Mucosa of descending colon (tissue), 3 donors: Measurements from ENCODE around the gene CDK11B. TPM values are rescaled to one million over a fixed set of nuclear protein-coding genes. Genes with fewer than 3 reads are reported as not detected.
"Not testable (repeated sequence)": the region's sequence is repeated elsewhere in the genome, so short reads cannot be mapped to it uniquely, and the experiment has no call there.

Experiments
- ATAC-seq: fragments of 200-7000 bp; cut with Tn5 transposase; one replicate; pipeline ENCODE4 v1.9.1; 2020; ENCODE audit warnings: mild to moderate bottlenecking, moderate library complexity
- DNase-seq, 3 donors: peaks; one replicate each; pipeline ENCODE4 v3.0.0-alpha.2; 2020
- H3K36me3 ChIP-seq: fragments of 200-600 bp; one replicate; pipeline ENCODE4 v1.8.0; 2021; ENCODE audit warnings: low read depth, mild to moderate bottlenecking
- H3K4me1 ChIP-seq: fragments of 200-600 bp; one replicate; pipeline ENCODE4 v1.8.0; 2021; ENCODE audit warnings: low read depth, mild to moderate bottlenecking
- H3K4me3 ChIP-seq: fragments of 200-600 bp; one replicate; pipeline ENCODE4 v1.8.0; 2021; ENCODE audit warnings: mild to moderate bottlenecking
- H3K9me3 ChIP-seq: fragments of 200-600 bp; one replicate; pipeline ENCODE4 v1.8.0; 2021; ENCODE audit warnings: mild to moderate bottlenecking
- CTCF ChIP-seq: fragments of 200-600 bp; IDR thresholded peaks from one replicate; pipeline ENCODE4 v1.8.0; 2022; ENCODE audit warnings: antibody characterized with exemption, mild to moderate bottlenecking
- intact Hi-C, 2 donors: fragments of 100-400 bp; cut with DNase I in 1 of 2; cut with micrococcal nuclease in 1 of 2; formaldehyde crosslinking; loops; one replicate each; pipeline versions ENCODE4 v1.11.0 to v1.11.1; 2022; cut with DNase I, micrococcal nuclease
- total RNA-seq, 3 donors: library from RNA; stranded (reverse); fragmentation: NEBNext Ultra II Directional in 2 of 3; extraction: Animal tissue kit (Norgen Biotek cat#: 25700) in 2 of 3; gene quantifications; one replicate each; pipeline versions ENCODE4 v1.2.1 to v1.2.4, GENCODE V29; 2021 to 2023
- donor health status: DM: no; HTN: no; CAD: no; lungs with moderate emphysema.
- donor health status: DM: no; HTN: no; CAD: no.
- donor health status: DM: no; HTN: yes; CAD: no.

The CDK11B gene
- total RNA-seq, 3 donors from 2014 or later = 31.9 to 45.6 (median 36.8) TPM

- intact Hi-C loops = loop anchor here in 1 of 2 donors (10.0 kb wide), 1 partner anchor 218 kb away; the partner anchor contains the start of genes CALML6 and TMEM52
- not testable (repeated sequence) for H3K4me3 ChIP-seq, H3K9me3 ChIP-seq, H3K36me3 ChIP-seq, ATAC-seq, H3K4me1 ChIP-seq
- peak in 2 of 3 donors; percentile 23 to 39 for DNase-seq
Observed at GRCh38 chr1:1696431-1697357, 37.9 kb upstream of the CDK11B start.

GRCh38 chr1:1692714-1693647 is 34.2 kb upstream of the CDK11B start, which contains the start of gene SLC35E2B:
Gene SLC35E2B (minus strand): TSS chr1:1692795. CDS start chr1:1676699, 16,096 bp downstream.
- H3K9me3 ChIP-seq, H3K4me1 ChIP-seq, H3K36me3 ChIP-seq: not testable (repeated sequence)
- peak; percentile 89 for ATAC-seq
- peak within 1 kb of the TSS; percentile 59 for H3K4me3 ChIP-seq
- DNase-seq = peak; percentile 93 to 97 (median 94)
- intact Hi-C loops = loop anchor here in 1 of 2 donors (10.0 kb wide), 1 partner anchor 222 kb away; the partner anchor contains the start of genes CALML6 and TMEM52

GRCh38 chr1:1692324-1692713 is 33.5 kb upstream of the CDK11B start:
- not testable (repeated sequence) for H3K4me1 ChIP-seq, H3K9me3 ChIP-seq, H3K36me3 ChIP-seq
- intact Hi-C loops = loop anchor here in 1 of 2 donors (10.0 kb wide), 1 partner anchor 222 kb away; the partner anchor contains the start of genes CALML6 and TMEM52
- DNase-seq (peak; percentile 66 to 92 (median 81)), ATAC-seq (peak; percentile 72)
- peak overlapping the region; percentile 59 for H3K4me3 ChIP-seq

- not testable (repeated sequence) for H3K4me3 ChIP-seq, H3K9me3 ChIP-seq, ATAC-seq, H3K36me3 ChIP-seq, H3K4me1 ChIP-seq
- DNase-seq = peak in 2 of 3 donors; percentile 11 to 14
- intact Hi-C loops = loop anchor here in 1 of 2 donors (10.0 kb wide), 1 partner anchor 223 kb away; the partner anchor contains the start of genes CALML6 and TMEM52
Observed at GRCh38 chr1:1691443-1691842, 32.6 kb upstream of the CDK11B start.

GRCh38 chr1:1689526-1689925 is 30.7 kb upstream of the CDK11B start:
- ATAC-seq, H3K4me1 ChIP-seq, intact Hi-C loops, H3K36me3 ChIP-seq, H3K4me3 ChIP-seq, H3K9me3 ChIP-seq: not testable (repeated sequence)
- peak in 2 of 3 donors; percentile 12 to 13 for DNase-seq

GRCh38 chr1:1687846-1688245 is 29.0 kb upstream of the CDK11B start:
- no peak for TF ChIP-seq CTCF
- no peaks in the 10 kb centered on the region for H3K4me1 ChIP-seq
- peak in 2 of 3 donors; percentile 10 to 24 for DNase-seq
- H3K9me3 ChIP-seq = no peaks in the 10 kb centered on the region
- H3K4me3 ChIP-seq = no peak overlapping the region
- no peak for ATAC-seq
- intact Hi-C loops = no loop called here
- H3K36me3 ChIP-seq = no peaks in the 10 kb centered on the region

- H3K4me3 ChIP-seq = no peak overlapping the region
- ATAC-seq (no peak), DNase-seq (peak in 1 of 3 donors; percentile 46)
- H3K36me3 ChIP-seq = no peaks in the 10 kb centered on the region
- intact Hi-C loops = no loop called here
- peaks cover 9% of the 10 kb centered on the region for H3K4me1 ChIP-seq
- no peak for TF ChIP-seq CTCF
- no peaks in the 10 kb centered on the region for H3K9me3 ChIP-seq
Observed at GRCh38 chr1:1684031-1684681, 25.4 kb upstream of the CDK11B start.
